ENCODE data around the gene KRTAP9-7. TPM values are rescaled to one million over a fixed set of nuclear protein-coding genes. Genes with fewer than 3 reads are reported as not detected.
"Not testable (repeated sequence)": the region's sequence is repeated elsewhere in the genome, so short reads cannot be mapped to it uniquely, and the experiment has no call there.

KRTAP9-7 gene
- total and polyA plus RNA-seq, 2 of the 4 experiments (the other 2 are of a cell fraction): not detected

DNA sequence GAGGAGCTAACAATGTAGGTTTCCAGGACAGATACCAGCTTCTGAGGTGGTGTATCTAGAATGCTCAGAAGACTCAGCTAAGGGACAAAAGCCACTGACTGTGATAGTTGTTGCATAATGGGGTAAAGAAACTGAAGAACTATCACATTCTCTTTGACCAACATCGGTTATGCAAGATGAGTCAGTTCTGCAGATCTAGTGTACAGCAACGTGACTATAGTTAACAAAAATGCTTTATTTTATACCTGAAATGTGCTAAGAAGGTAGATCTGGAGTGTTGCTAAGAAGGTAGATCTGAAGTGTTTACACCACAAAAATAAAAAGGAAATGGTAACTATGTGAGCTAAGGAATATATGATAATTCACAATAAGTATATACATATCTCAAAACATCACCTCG lies 7.8 kb upstream of the KRTAP9-7 start:
- Histone ChIP-seq H2AFZ (replicated peaks; ENCODE audit: low read length, poor library complexity) (no peak overlapping the region), H3K4me3 (ENCODE audit: insufficient read depth, low read depth, low read length) (no peak overlapping the region), H2BK20ac (ENCODE audit: low read depth, low read length) (no peak overlapping the region), H3K14ac (replicated peaks; ENCODE audit: low read depth, low read length) (no peak overlapping the region), H2BK5ac (ENCODE audit: low read depth, low read length, poor library complexity, severe bottlenecking) (no peak overlapping the region), H3K9me1 (ENCODE audit: insufficient read depth, low read length) (no peaks in the 10 kb centered on the region), H3K18ac (ENCODE audit: low read depth, low read length) (no peak overlapping the region), H4K8ac (ENCODE audit: low read depth in 2 of 2, low read length in 2 of 2) (no peak overlapping the region), H3K4me1 (ENCODE audit: control insufficient read depth, insufficient read depth, low read length) (no peaks in the 10 kb centered on the region), H2BK15ac (ENCODE audit: low read depth, low read length) (no peak overlapping the region), H3K79me1 (ENCODE audit: low read depth in 1 of 2, low read length in 2 of 2) (no peaks in the 10 kb centered on the region), H4K91ac (ENCODE audit: insufficient read depth, low read depth, low read length) (no peak overlapping the region), H3K4me2 (ENCODE audit: low read depth, low read length) (no peak overlapping the region), H2AK5ac (ENCODE audit: low read depth, low read length) (no peak overlapping the region), H3K56ac (ENCODE audit: extremely low read depth, insufficient read depth, low read length) (no peak overlapping the region), H3K27ac (ENCODE audit: insufficient read depth, low read length) (no peak overlapping the region), H3K4ac (ENCODE audit: low read depth, low read length) (no peak overlapping the region), H2BK120ac (ENCODE audit: low read depth, low read length) (no peak overlapping the region), H3K36me3 (ENCODE audit: control insufficient read depth, insufficient read depth, low read length) (no peaks in the 10 kb centered on the region), H4K20me1 (ENCODE audit: insufficient read depth, low read length) (no peaks in the 10 kb centered on the region), H3K27me3 (ENCODE audit: control insufficient read depth, insufficient read depth, low read length) (peaks cover 12% of the 10 kb centered on the region), H3K9me3 (ENCODE audit: control insufficient read depth, insufficient read depth, low read length) (no peaks in the 10 kb centered on the region), H3K9ac (ENCODE audit: low read depth, low read length) (no peak overlapping the region), H2AK9ac (replicated peaks; ENCODE audit: low read depth, low read length, poor library complexity) (no peak overlapping the region), H3K23ac (ENCODE audit: low read depth, low read length) (no peak overlapping the region), H4K5ac (ENCODE audit: low read depth, low read length) (no peak overlapping the region)
- ChIA-PET POLR2A (ENCODE audit: unreplicated experiment) (no interaction called here), CTCF (no interaction called here)
- DNase-seq: no peak
- TF ChIP-seq, protein P1, sequence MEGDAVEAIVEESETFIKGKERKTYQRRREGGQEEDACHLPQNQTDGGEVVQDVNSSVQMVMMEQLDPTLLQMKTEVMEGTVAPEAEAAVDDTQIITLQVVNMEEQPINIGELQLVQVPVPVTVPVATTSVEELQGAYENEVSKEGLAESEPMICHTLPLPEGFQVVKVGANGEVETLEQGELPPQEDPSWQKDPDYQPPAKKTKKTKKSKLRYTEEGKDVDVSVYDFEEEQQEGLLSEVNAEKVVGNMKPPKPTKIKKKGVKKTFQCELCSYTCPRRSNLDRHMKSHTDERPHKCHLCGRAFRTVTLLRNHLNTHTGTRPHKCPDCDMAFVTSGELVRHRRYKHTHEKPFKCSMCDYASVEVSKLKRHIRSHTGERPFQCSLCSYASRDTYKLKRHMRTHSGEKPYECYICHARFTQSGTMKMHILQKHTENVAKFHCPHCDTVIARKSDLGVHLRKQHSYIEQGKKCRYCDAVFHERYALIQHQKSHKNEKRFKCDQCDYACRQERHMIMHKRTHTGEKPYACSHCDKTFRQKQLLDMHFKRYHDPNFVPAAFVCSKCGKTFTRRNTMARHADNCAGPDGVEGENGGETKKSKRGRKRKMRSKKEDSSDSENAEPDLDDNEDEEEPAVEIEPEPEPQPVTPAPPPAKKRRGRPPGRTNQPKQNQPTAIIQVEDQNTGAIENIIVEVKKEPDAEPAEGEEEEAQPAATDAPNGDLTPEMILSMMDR (conservative IDR thresholded peaks at IDR 0.05; ENCODE audit: low read depth, low read length): no peak
- TF ChIP-seq RCOR1 (IDR thresholded peaks at IDR 0.05; ENCODE audit: insufficient replicate concordance, low read length): no peak
- TF ChIP-seq RAD21 (IDR thresholded peaks at IDR 0.05; ENCODE audit: low read length): no peak
- no peak for TF ChIP-seq POLR2A (IDR thresholded peaks at IDR 0.05; ENCODE audit: low read depth, low read length)
- no peak for TF ChIP-seq NFE2L2 (IDR thresholded peaks at IDR 0.05; ENCODE audit: low read depth, low read length)
- TF ChIP-seq, protein P2, sequence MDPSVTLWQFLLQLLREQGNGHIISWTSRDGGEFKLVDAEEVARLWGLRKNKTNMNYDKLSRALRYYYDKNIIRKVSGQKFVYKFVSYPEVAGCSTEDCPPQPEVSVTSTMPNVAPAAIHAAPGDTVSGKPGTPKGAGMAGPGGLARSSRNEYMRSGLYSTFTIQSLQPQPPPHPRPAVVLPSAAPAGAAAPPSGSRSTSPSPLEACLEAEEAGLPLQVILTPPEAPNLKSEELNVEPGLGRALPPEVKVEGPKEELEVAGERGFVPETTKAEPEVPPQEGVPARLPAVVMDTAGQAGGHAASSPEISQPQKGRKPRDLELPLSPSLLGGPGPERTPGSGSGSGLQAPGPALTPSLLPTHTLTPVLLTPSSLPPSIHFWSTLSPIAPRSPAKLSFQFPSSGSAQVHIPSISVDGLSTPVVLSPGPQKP (IDR thresholded peaks at IDR 0.05; ENCODE audit: borderline replicate concordance, low read depth, low read length): no peak
- intact Hi-C loops (cut with micrococcal nuclease) (no loop called here), in situ Hi-C loops (cut with MboI; ENCODE audit: low sequenced_read_pairs) (no loop called here), dilution Hi-C loops (cut with HindIII; ENCODE audit: low sequenced_read_pairs, unreplicated experiment) (no loop called here)
- WGBS, 2 experiments (ENCODE audit: extremely low coverage in 2 of 2, insufficient read length in 1 of 2): no CpG with 5 or more reads among the region's 3 CpGs
- no TSS peak for BruUV-seq (replicated peaks)
- no peak for ATAC-seq (ENCODE audit: low read depth)

DNA sequence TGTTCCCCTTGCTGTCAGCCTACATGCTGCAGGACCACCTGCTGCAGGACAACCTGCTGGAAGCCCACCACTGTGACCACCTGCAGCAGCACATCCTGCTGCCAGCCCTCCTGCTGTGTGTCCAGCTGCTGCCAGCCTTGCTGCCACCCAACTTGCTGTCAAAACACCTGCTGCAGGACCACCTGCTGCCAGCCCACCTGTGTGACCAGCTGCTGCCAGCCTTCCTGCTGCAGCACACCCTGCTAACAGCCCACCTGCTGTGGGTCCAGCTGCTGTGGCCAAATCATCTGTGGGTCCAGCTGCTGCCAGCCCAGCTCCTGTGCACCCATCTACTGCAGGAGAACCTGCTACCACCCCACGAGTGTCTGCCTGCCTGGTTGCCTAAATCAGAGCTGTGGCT lies 4.2 kb upstream of the KRTAP9-7 start:
- H4K20me1 ChIP-seq (ENCODE audit: insufficient read depth, low read length); H3K27ac ChIP-seq (ENCODE audit: insufficient read depth, low read length); H4K5ac ChIP-seq (ENCODE audit: low read depth, low read length); H2AK9ac ChIP-seq (replicated peaks; ENCODE audit: low read depth, low read length, poor library complexity); POLR2A ChIA-PET (ENCODE audit: unreplicated experiment); H3K27me3 ChIP-seq (ENCODE audit: control insufficient read depth, insufficient read depth, low read length); H2AFZ ChIP-seq (replicated peaks; ENCODE audit: low read length, poor library complexity); H4K8ac ChIP-seq (ENCODE audit: low read depth in 2 of 2, low read length in 2 of 2); H3K56ac ChIP-seq (ENCODE audit: extremely low read depth, insufficient read depth, low read length); H3K4me3 ChIP-seq (ENCODE audit: insufficient read depth, low read depth, low read length); H3K14ac ChIP-seq (replicated peaks; ENCODE audit: low read depth, low read length); H3K4me1 ChIP-seq (ENCODE audit: control insufficient read depth, insufficient read depth, low read length); H4K91ac ChIP-seq (ENCODE audit: insufficient read depth, low read depth, low read length); H3K18ac ChIP-seq (ENCODE audit: low read depth, low read length); H2BK120ac ChIP-seq (ENCODE audit: low read depth, low read length); H2BK5ac ChIP-seq (ENCODE audit: low read depth, low read length, poor library complexity, severe bottlenecking); H2BK15ac ChIP-seq (ENCODE audit: low read depth, low read length); BruUV-seq (replicated peaks); CTCF ChIA-PET; DNase-seq; H3K4ac ChIP-seq (ENCODE audit: low read depth, low read length); H3K4me2 ChIP-seq (ENCODE audit: low read depth, low read length); in situ Hi-C loops (cut with MboI; ENCODE audit: low sequenced_read_pairs); H3K23ac ChIP-seq (ENCODE audit: low read depth, low read length); H3K9ac ChIP-seq (ENCODE audit: low read depth, low read length); H2BK20ac ChIP-seq (ENCODE audit: low read depth, low read length); dilution Hi-C loops (cut with HindIII; ENCODE audit: low sequenced_read_pairs, unreplicated experiment); H2AK5ac ChIP-seq (ENCODE audit: low read depth, low read length); H3K9me3 ChIP-seq (ENCODE audit: control insufficient read depth, insufficient read depth, low read length); H3K79me1 ChIP-seq (ENCODE audit: low read depth in 1 of 2, low read length in 2 of 2); H3K36me3 ChIP-seq (ENCODE audit: control insufficient read depth, insufficient read depth, low read length); ATAC-seq (ENCODE audit: low read depth); H3K9me1 ChIP-seq (ENCODE audit: insufficient read depth, low read length); intact Hi-C loops (cut with micrococcal nuclease): not testable (repeated sequence)
- WGBS, 2 experiments (ENCODE audit: extremely low coverage in 2 of 2, insufficient read length in 1 of 2): no CpG with 5 or more reads among the region's 1 CpG
